SU-DHL-6 (cell line): ENCODE data around the gene NRF1.

ENCODE experiments used
- EZH2phosphoT487 ChIP-seq: fragments of 200-600 bp; sonication (generic), shearing (Covaris generic); conservative IDR thresholded peaks from 2 replicates; pipeline ENCODE4 v1.6.1; 2018; ENCODE audit warnings: mild to moderate bottlenecking, antibody characterized with exemption, low read length, moderate library complexity, mixed read lengths
- TF ChIP-seq, protein P1 (sequence below): fragments of 200-600 bp; sonication (generic); IDR thresholded peaks from one replicate; pipeline ENCODE4 v1.5.1; 2017; ENCODE audit warnings: antibody characterized with exemption, mild to moderate bottlenecking, low read length, moderate library complexity; ENCODE audit not compliant: insufficient read depth, poor library complexity, severe bottlenecking

- TF ChIP-seq, protein P1, sequence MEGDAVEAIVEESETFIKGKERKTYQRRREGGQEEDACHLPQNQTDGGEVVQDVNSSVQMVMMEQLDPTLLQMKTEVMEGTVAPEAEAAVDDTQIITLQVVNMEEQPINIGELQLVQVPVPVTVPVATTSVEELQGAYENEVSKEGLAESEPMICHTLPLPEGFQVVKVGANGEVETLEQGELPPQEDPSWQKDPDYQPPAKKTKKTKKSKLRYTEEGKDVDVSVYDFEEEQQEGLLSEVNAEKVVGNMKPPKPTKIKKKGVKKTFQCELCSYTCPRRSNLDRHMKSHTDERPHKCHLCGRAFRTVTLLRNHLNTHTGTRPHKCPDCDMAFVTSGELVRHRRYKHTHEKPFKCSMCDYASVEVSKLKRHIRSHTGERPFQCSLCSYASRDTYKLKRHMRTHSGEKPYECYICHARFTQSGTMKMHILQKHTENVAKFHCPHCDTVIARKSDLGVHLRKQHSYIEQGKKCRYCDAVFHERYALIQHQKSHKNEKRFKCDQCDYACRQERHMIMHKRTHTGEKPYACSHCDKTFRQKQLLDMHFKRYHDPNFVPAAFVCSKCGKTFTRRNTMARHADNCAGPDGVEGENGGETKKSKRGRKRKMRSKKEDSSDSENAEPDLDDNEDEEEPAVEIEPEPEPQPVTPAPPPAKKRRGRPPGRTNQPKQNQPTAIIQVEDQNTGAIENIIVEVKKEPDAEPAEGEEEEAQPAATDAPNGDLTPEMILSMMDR: no peak
- TF ChIP-seq EZH2phosphoT487: no peak
Observed at GRCh38 chr7:129617652-129618051, 6.1 kb downstream of the NRF1 start.
